PFSK-1 (cell line): ENCODE results near the gene UBE2M.

Source experiments
- REST ChIP-seq, 2 experiments: IDR thresholded peaks; 2 replicates each; pipeline versions ENCODE4 v1.6.1 to v1.8.0; 2011 to 2012; ENCODE audit warnings: low read depth in 2 of 2, low read length in 2 of 2, control low read depth in 1 of 2, inconsistent platforms in 1 of 2, mild to moderate bottlenecking in 1 of 2, moderate library complexity in 1 of 2; ENCODE audit not compliant: insufficient read depth in 1 of 2
- SIN3A ChIP-seq: IDR thresholded peaks from 2 replicates; pipeline ENCODE4 v1.6.1; 2012; ENCODE audit warnings: mild to moderate bottlenecking, low read length, moderate library complexity, borderline replicate concordance; ENCODE audit not compliant: insufficient read depth
- TAF1 ChIP-seq: IDR thresholded peaks from 2 replicates; pipeline ENCODE4 v1.6.1; 2012; ENCODE audit warnings: low read length, control low read depth, borderline replicate concordance; ENCODE audit not compliant: insufficient read depth

GRCh38 chr19:58514564-58515022, 43.8 kb downstream of the UBE2M start:
- no peak for TF ChIP-seq TAF1
- no peak for TF ChIP-seq REST (IDR thresholded peaks at IDR 0.05; ENCODE audit: insufficient read depth in 1 of 2, low read depth in 2 of 2, low read length in 2 of 2)
- no peak for TF ChIP-seq SIN3A
